ENCODE measurements around the gene TCP11. TPM values are rescaled to one million over a fixed set of nuclear protein-coding genes. Genes with fewer than 3 reads are reported as not detected.

The TCP11 gene
- total and polyA plus RNA-seq, 2 of the 13 experiments (the other 11 are each of a cell fraction or from before 2014, with no cell fraction given): 0.04 TPM; not detected in 1

DNA sequence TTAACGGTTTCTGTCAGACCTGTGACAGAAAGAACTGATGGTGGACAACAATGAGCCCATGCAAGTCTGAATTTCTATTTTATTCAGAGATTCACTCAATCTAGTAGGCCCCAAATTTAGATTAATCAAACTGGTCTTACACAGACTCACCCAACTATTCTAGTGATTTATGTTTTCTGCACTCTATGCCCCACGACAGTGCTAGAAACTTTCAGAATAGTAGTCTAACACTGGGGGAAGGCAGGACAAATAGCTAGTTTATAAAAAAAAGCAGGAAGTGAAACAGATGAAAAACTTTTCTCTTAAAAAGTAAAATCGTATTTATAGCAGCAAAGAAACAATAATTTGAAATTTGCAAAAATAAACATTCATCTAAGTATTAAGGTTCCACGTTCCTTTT lies 5.0 kb downstream of the TCP11 start:
- Histone ChIP-seq H3K4me1 (ENCODE audit: insufficient read depth, low read length) (peaks cover 17% of the 10 kb centered on the region), H3K36me3 (replicated peaks in 1 of 2; ENCODE audit: control insufficient read depth in 1 of 2, insufficient read depth in 2 of 2, low read length in 2 of 2) (no peaks in the 10 kb centered on the region), H4K20me1 (ENCODE audit: insufficient read depth, low read length) (no peaks in the 10 kb centered on the region), H3K9me3 (ENCODE audit: low read length) (no peaks in the 10 kb centered on the region), H3K27ac (ENCODE audit: extremely low read length, insufficient read depth, low read length) (no peak overlapping the region), H2AFZ (ENCODE audit: low read length) (no peak overlapping the region), H3K4me2 (ENCODE audit: low read depth, low read length) (no peak overlapping the region), H3K4me3 (replicated peaks in 1 of 3; ENCODE audit: insufficient read depth in 1 of 3, low read depth in 2 of 3, low read length in 3 of 3) (no peak overlapping the region), H3K9ac (ENCODE audit: insufficient read depth, low read depth, low read length) (no peak overlapping the region), H3K27me3 (ENCODE audit: control insufficient read depth in 1 of 2, insufficient read depth in 2 of 2, low read length in 2 of 2) (peaks cover 0 to 6% of the 10 kb centered on the region in 2 experiments; a peak in 1 of 5 replicates), H3K79me2 (ENCODE audit: insufficient read depth, low read length) (no peaks in the 10 kb centered on the region)
- no peak for DNase-seq (ENCODE audit: low spot score)
- 17% methylated on average over 3 of the region's 4 CpGs for WGBS (ENCODE audit: low lambda C conversion rate)
- CTCF ChIA-PET (ENCODE audit: low intra/inter-chr PET ratio, low total read pairs): no interaction called here
- no peak for FAIRE-seq
- intact Hi-C loops (cut with micrococcal nuclease; ENCODE audit: unreplicated experiment): no loop called here
- POLR2A ChIA-PET: no interaction called here
- TF ChIP-seq TERF1 (CRISPR knock-in tag; IDR thresholded peaks at IDR 0.05) (no peak), ZNF720 (CRISPR knock-in tag; IDR thresholded peaks at IDR 0.05) (no peak), ZFAT (CRISPR knock-in tag; conservative IDR thresholded peaks at IDR 0.05) (no peak), NR2F2 (IDR thresholded peaks at IDR 0.05; ENCODE audit: borderline replicate concordance, low read depth) (no peak), NFKBIZ (CRISPR knock-in tag; IDR thresholded peaks at IDR 0.05) (no peak), ZNF574 (CRISPR knock-in tag; IDR thresholded peaks at IDR 0.05) (no peak), NONO (IDR thresholded peaks at IDR 0.05) (no peak), NONO (CRISPR knock-in tag; conservative IDR thresholded peaks at IDR 0.05) (no peak), TFE3 (CRISPR knock-in tag; IDR thresholded peaks at IDR 0.05) (no peak), ZNF670 (CRISPR knock-in tag; IDR thresholded peaks at IDR 0.05; ENCODE audit: borderline replicate concordance) (no peak), PAWR (CRISPR knock-in tag; IDR thresholded peaks at IDR 0.05; ENCODE audit: borderline replicate concordance) (no peak)
- in situ Hi-C loops (cut with HindIII; ENCODE audit: extremely low pct_ligation_motif_present, low pct_unique_long_range_greater_than_20kb): loop anchor here (5.0 kb wide), 1 partner anchor 149 kb away; no protein-coding TSS in a partner anchor
- no TSS peak for BruUV-seq (replicated peaks)
- no peak for ATAC-seq

Measured in HepG2 (cell line).